OCI-LY7 (cell line): ENCODE data around the gene ZNF639.

ENCODE experiments used
- EZH2phosphoT487 ChIP-seq: fragments of 200-600 bp; sonication (generic); IDR thresholded peaks from 2 replicates; pipeline ENCODE4 v1.6.1; 2018; ENCODE audit warnings: low read depth, borderline replicate concordance, mild to moderate bottlenecking, mixed run types, antibody characterized with exemption, low read length, moderate library complexity, mixed read lengths
- TF ChIP-seq, protein P1 (sequence below): fragments of 200-600 bp; sonication (generic); conservative IDR thresholded peaks from 2 replicates; pipeline ENCODE4 v1.5.1; 2014; ENCODE audit warnings: mild to moderate bottlenecking, antibody characterized with exemption, low read length, moderate library complexity, mixed read lengths

DNA sequence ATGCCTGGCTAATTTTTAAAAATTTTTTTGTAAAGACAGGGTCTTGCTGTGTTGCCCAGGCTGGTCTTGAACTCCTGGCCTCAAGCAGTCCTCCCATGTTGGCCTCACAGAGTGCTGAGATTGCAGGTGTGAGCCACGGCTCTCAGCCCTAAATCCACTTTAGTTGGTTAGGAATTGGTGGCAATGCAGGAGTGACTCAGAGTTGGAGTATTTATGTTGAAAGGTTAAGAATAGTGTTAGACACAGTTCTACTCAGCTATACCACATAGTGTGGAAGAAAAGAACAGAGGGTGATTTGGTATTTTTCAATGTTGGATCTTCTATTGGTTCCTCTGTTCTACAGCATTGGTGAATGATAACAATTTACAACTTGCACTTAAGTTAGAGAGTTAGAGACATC lies 7.6 kb downstream of the ZNF639 start:
- TF ChIP-seq, protein P1, sequence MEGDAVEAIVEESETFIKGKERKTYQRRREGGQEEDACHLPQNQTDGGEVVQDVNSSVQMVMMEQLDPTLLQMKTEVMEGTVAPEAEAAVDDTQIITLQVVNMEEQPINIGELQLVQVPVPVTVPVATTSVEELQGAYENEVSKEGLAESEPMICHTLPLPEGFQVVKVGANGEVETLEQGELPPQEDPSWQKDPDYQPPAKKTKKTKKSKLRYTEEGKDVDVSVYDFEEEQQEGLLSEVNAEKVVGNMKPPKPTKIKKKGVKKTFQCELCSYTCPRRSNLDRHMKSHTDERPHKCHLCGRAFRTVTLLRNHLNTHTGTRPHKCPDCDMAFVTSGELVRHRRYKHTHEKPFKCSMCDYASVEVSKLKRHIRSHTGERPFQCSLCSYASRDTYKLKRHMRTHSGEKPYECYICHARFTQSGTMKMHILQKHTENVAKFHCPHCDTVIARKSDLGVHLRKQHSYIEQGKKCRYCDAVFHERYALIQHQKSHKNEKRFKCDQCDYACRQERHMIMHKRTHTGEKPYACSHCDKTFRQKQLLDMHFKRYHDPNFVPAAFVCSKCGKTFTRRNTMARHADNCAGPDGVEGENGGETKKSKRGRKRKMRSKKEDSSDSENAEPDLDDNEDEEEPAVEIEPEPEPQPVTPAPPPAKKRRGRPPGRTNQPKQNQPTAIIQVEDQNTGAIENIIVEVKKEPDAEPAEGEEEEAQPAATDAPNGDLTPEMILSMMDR: no peak
- TF ChIP-seq EZH2phosphoT487: no peak
